Activated CD8-positive, alpha-beta memory T cell treated with anti-CD3 and anti-CD28 coated beads for 48 hours (primary cell): ENCODE results near the gene VWC2L.

Experiments used
- DNase-seq, 3 experiments: peaks; one replicate each; pipeline ENCODE4 v3.0.0-alpha.2; 2020; ENCODE audit warnings: low read depth in 2 of 3, low spot score in 2 of 3

Gene VWC2L

DNA sequence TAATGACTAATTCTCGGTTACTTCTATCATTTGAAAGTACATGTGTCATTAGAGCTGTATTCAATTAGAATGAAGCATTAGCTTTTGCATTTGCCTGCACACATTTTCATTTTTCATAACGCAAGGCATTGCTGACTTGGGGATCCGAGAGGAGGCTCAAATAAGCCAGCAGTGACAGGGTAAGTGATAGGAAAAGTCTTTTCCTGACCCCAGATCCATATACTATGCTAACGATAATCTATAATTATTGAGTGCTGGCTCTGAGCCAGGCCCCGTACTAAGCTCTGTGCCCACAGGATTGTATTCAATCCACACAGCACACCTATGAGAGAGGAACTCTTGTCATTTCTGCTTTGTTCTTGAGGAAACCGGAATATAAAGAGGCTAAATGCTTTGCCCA, 168.2 kb downstream of the VWC2L start:
- no peak for DNase-seq

DNA sequence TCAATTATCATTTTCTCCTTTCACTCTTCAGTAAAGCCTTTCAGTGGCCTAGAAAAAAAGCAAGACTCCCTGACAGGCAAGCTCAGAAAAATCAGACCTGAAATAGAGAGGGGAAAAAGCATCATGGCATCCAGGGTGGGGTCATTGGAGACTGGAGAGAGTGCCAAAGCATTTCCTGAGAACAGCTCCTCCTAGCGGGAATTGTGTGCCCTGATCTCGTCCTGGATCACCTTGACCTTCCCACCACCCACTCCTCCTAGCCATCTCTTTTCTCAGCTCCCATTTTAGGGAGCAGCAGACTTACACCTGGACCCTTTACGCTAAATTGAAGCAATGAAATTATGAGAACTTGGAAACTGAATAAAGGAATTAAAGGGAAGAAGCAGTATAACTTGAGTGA, 176.6 kb downstream of the VWC2L start:
- no peak for DNase-seq

DNA sequence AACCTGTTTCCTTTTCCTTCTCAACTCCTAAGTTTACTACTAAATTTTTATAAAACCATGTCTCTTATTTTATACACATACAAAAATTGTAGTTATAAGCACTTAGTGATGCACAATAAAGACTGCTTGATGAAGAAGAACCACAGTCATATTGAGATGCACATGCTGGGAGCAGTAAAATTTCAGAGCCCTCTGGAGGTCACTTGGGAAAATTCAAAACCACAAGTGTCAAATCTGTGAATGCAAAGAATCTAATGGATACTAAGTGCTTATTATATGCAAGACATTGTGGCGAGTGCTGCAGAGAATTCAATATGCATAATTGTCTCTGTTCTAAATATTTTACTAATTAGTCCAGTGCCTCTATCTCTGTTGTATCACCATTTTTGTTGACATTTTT, 180.5 kb downstream of the VWC2L start:
- DNase-seq = no peak

DNA sequence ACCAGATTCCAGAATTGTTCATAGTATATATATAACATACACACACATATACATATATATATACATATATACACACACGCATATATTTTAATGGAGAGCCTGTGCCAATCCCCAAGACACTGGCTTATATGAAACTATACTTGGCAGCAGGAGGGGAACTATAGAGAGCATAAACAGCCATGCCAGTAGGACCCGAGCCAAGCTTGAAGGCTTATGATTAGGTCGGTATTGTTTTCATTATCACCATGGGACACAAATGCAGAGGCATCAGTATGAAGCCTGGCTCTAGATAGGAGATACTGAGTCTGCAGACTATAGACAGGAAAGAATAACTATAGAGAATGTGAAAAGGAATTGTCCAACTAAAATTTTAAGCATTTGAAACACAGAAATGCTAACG, 181.2 kb downstream of the VWC2L start:
- DNase-seq = no peak

DNA sequence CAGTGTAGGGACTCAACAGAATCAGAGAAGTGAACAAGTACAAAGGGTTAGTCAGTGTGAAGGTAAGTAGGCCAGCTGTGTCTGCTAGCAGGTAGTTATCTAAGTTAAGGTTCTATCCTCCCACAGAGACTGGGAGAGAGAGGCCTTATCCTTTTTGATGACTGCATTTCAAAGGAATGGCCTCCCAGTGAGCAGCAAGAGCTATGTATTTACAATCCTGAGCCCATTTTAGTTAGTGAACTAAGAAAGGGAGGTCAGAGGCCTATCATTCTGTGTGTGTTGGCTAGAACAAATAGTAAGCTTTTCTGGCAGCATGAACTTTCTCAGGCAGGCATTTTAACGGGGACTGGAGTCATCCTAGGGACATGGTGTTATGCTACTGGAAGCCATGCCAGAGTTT, 182.9 kb downstream of the VWC2L start:
- no peak for DNase-seq

DNA sequence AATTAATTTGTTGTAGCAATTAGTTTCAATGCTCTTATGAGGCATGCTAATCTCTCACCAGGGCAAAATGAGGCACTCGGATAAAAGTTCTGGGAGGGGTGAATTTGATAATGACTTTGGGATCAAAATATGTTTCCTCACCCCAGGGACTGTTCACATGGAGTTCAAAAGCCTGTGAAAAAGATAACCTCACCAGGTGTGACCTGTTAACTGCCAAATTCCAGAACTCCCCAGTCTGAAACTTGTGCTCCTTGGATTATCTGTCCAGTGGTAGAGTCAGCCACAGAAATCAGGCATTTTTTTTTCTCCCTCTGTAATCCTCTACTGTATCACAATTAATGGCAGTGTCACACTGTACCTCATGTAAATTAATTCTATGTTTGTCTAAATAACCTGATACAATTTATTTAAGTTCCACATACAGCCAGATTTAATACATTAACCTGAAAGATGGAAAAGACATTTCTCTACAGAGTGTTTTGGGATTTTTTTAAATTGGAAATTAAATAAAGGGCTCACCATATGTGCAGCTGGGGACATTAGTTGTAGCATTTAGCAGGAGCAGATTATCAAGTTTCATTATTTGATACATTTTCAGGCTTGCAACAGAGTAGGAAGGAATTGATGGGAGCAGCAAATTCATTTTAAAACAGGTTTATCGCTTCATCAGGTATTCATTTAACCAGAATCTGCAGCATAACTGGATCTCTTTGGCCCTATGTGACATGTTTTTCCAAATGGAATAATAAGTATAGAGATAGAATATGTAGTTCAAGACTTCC, 191.2 kb downstream of the VWC2L start:
- no peak for DNase-seq

DNA sequence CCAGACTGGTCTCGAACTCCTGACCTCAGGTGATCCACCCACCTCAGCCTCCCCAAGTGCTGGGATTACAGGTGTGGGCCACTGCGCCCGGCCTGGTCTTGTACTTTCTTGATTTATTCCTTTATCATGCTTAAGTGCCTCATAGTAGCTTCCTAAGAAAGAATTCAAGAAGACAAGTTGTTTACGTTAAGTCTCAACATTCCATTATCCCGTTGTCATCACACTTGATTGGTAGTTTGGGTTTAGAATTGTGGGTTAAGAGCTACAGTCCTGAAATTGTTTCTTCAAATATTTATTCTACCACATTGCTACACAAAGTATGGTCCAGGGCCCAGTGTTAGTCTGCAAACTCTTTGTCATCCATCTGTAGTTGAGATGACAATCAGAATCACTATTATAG, 194.0 kb downstream of the VWC2L start:
- DNase-seq = no peak

DNA sequence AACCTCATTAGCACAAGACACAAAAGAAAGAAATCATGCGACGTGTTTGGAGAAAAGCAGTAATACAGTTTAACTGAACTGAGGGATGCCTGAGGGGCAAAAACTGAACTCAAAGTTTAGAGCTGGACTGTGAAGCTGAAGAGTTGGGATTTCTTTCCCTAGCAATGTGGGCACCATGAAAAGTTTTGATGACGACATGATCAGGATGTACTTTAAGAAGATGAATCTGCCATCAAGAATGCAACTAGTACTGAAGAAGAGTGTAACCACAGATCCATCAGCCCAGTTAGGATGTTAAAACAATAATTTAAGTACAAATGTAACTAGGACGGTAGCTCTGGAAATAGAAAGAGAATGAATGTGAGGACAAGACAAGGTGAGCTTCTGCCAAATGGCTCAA, 196.2 kb downstream of the VWC2L start:
- DNase-seq = no peak

DNA sequence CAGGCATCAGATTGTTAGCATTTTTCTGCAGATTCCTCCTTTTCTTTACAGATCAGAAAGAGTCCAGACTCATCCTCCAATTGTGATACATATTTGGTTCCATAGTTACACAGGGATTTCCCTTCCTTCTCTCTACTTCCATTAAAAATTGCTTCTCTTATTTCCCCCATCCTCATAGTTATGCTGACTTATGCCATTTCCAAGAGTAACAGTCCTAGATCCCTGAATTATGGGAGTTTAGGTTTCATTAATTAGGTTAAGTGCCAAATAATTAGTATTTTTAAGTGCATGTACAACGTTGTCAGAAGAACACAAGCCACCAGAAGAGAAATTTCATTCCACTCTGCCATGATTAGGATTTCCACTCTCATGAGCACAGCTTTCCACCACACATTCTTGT, 200.2 kb downstream of the VWC2L start:
- DNase-seq = no peak

DNA sequence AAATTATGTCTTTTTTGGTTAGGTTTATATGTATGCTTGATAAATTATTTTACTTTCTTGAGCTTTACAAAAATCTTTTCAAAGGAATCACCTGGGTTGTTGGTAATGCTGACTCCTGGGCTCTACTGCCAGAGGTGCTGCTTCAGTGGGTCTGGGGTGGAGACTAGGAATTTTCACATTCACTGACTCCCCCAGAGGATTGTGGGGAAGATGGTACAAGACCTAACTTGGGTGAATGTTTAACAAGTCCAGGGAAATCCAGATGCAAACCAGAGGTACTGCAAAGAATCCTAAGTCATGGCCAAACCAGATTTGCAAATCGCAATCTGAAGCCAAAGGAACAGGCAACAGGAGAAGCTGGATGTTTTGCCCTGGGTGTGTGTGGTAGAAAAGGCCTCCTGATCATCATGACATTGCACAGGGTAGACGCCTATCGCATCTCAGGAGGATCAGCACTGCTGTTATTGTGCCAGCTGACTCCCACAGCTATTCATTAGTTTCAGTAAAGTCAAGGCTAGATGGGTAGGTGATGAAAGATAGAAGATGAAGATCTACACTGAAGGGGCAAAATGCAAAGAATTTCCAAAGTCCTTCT, 213.4 kb downstream of the VWC2L start:
- no peak for DNase-seq

DNA sequence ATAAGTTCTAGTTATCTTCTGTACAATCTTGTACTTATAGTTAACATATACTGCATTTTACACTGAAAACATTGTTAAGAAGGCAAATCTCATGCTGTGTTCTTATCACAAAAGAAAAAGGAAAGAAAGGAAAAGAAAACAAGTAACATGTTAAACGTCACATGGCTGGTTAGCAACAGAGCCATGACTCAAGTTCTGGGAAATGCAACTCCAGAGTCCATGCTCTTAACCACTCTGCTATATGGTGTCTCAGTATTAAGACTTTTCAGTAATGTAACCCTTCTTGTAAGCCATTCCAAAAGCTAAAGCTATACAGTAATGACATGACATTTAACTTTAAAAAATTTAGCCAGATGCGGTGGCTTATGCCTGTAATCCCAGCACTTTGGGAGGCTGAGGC, 217.2 kb downstream of the VWC2L start:
- no peak for DNase-seq
